Cortex of kidney (tissue), 1 donor: ENCODE data around the gene KIAA1958.

Experiments
- DNase-seq: peaks from one replicate; lab custom pipeline; 2025; lab: John Stamatoyannopoulos, UW

Gene KIAA1958

DNA sequence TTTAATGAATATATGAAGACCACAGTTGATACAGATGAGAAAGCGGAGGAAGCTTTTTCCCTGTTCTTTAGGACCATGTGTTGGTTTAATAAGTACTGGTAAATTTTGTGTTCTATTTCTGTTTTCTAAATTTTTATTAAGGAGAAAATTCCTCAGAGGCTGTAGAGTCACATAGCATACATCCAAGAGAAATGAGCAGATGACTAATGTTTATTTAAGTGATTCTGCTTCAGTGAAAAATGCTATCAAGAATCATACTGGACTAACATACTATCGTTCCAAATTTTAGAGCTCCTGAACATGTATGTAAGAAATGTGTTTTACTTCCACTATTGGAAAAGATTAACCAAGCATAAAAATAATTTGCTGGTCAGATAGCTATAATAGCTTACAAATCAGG, 115.0 kb downstream of the KIAA1958 start:
- no peak for DNase-seq

DNA sequence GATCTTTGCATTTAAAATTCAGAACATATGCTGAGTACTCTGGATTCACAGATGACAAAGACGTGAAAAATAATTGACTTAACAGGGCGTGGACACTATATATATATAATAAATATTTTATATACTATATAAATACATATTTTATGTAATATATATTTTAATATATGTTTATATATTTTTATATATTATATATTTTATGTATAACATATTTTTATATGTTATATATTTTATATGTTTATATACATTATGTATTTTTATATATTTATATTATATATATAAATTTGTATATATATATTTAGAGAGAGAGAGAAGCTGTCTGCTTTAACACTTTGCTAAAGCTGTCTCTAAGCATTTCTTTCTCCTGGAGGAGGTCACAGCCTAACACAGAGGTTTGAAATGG, 118.2 kb downstream of the KIAA1958 start:
- DNase-seq = no peak

DNA sequence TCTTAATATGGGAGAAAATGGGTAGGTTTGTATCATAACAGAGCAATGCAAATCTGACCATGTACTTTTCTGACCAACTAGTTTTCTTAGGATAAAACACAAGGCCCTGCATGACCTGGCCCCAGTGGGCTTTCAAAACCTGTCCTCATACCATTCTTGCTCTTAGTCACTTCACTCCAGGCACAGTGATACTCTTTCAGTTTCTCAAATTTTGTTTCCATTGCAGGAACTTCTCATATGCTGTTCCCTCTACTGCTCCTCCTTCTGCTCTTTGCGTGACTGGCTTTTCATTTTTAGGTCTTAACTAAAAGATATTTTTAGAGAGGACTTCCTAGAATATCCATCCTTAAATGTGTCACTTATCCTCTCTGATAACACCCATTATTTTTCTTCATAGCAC, 118.9 kb downstream of the KIAA1958 start:
- no peak for DNase-seq

DNA sequence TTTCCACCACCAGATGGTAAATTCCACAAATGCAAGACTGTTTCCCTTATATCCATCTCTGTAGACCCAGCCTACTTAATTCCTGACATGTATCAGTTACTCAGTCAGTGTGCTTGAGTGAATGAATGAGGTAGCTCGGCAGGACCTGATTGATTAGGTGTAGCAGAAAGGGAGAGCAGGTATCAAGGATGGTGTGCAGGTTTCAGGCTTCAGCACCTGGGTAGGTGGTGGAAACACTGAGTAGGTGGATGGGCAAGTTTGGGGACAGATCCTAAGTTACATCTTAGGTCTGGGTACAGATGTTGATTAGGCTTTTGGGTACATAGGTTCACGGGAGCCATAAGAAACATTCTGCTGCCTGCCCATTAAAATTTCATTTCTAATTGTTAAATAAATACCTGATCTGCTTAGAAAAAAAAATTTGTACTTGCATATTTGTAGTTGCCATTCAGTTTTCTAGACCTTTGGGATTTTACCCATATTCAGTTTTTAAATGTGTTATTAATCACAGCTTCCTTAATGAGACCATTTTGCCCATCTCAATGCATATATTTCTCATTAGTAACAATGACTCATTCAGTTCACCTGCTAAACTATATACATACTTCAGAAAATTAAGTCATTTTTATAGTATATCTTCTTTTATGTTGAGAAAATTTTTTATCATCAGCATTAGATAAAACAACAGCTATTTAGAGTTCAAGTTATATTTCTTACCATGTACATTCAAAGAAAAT, 119.5 kb downstream of the KIAA1958 start:
- DNase-seq = no peak

- no peak for DNase-seq
These were observed 122.2 kb downstream of the KIAA1958 start for GRCh38 chr9:112608851-112609250.

DNA sequence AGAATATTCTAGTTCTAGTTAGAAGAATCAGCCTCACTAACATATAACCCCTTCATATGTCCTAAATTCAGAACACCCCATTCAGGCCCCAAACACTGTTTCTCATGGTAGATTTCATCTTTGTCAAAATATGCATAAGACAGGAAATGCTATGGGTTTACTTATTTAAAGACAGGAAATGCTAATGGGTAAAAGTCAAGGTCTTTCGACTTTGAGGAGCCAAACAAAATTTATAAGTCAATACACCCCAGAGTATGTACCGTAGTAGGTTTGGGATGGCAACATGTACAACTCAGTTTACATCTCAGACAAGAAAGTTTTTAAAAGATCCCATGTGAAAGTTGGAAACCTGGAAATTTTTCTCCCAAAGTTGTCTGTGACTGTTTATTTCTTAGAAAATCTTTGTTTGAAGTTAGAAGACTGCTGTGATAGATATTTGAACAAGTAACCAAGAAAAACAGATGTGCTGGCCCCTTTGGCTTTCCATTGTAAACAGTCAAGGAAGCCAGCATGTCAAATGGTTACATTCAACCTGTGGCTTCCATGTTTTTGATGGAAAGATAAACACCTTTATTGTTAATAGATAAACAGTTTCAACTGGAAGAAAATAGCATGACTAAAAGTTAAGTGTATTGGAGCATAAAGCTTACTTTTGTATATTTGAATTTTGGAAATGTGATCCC, 129.1 kb downstream of the KIAA1958 start:
- DNase-seq = no peak

- no peak for DNase-seq
These were observed 130.7 kb downstream of the KIAA1958 start for GRCh38 chr9:112617371-112617770.

DNA sequence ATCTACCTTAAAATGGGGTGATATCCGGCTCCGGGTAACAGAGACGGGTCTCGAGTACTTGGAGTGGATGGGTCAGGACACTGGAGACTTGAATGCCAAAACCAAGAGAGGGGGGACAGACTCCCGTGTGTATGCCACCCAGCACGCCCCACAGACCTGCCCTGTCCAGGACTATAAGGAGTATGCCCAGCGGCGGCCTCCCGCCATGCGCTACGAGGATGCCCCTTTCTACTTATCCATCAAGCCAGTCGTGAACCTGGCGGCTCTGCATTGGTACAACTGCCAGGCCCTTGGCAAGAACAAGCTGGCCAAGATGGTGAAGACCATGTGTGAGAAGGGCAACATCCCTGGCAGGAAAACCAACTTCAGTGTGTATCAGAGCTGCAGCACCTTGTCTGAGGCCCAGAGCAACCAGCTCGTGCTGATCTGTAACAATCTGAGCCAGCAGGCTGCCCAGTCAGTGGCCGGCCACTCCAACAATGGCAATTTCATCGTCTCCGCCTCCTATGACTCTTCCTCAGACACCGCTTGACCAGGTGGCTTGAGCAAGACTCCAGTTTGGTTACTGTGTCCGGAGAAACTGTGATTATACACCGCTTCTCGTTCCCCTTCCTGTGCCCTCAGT, 131.9 kb downstream of the KIAA1958 start:
- DNase-seq = no peak

- DNase-seq = no peak
These were observed 133.8 kb downstream of the KIAA1958 start for GRCh38 chr9:112620388-112620787.

- DNase-seq = no peak
These were observed 134.5 kb downstream of the KIAA1958 start for GRCh38 chr9:112621018-112621655.

- DNase-seq = no peak
These were observed 136.6 kb downstream of the KIAA1958 start for GRCh38 chr9:112623198-112623597.

GRCh38 chr9:112624711-112625707, 138.4 kb downstream of the KIAA1958 start:
- DNase-seq = no peak

DNA sequence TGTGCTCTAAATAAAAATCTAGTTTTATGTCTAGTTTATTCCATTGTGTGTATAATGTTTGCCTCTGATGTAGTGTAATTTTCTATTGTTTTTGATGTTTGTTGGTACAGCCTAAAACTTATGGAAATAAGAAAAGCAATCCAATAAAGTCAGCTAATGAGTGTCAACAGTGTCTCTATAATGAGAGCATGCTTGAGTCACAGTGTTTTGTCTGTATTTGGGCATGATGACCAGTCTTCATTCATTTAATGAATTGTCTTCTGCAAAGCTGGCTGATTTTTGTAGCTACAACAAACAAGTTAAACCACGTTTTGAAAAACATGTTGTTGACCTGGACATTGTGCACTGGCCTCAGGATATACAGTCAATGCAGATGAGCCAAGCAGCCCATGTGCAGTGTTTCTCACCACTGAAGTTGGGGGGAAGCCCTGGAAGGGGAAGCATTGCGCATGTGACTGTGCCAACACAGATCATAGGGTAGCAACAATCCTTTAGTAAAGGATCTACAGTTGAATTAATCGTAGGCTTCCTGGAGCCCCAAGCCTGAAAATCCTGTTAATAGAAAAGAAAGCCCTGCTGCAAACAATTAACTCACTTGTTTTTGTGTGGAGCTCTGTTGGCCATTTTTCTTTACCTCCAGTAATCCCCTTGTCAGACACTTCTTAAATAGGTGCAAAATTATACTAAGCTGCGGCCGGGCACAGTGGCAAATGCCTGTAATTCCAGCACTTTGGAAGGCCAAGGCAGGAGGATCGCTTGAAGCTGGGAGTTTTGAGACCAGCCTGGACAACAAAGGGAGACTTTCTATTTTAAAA, 143.3 kb downstream of the KIAA1958 start:
- DNase-seq = no peak

DNA sequence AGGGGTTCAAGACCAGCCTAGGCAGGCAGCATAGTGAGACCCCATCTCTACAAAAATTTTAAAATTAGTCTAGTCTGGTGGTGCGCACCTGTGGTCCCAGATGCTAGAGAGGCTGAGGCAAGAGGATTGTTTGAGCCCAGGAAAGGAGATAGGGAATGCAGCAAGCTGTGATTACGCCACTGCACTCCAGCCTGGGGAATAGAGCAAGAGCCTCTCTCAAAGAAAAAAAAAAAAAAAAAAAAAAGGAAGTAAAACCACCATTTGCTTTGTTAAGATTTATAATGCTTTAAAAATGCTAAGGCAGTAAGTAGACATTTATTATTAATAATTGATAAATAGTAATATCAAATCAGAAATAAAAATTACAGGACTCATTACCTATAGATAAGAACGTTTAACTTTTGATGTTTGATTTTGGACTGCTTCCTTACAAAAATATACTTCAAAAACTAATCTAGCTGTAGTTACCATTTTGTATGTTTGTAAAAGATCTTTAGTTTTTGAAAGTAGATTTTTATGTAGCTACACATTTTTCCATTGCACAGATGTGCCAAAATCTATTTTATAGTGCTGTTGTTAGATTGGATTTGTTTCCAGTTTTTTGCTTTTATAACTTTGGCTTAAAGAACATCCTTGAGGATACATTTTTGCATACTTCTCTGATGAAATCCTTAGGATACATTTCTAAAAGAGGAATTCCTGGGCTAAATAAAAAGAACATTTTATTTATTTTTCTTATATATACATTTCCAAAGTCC, 144.9 kb downstream of the KIAA1958 start:
- DNase-seq = no peak

DNA sequence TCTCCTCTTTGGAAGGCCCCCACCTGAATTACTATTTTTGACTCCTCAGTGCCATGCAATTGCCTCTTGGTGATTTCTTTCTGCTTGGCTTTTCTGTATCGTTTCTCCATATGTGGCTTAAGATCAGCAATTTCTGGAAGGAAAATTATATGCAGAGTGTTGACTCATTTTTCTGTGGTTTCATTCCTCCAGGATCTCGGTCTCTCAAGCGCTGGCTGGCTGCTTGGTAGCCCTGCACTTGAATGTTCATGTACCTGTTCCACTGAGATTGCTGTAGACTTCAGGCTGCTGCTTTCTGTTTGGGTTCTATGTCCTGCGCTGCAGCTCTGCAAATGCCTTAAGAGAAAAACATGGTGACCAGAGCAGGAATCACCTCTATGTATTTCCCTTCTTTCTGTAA, 153.7 kb downstream of the KIAA1958 start:
- no peak for DNase-seq

GRCh38 chr9:112642126-112642525, 155.5 kb downstream of the KIAA1958 start:
- no peak for DNase-seq

DNA sequence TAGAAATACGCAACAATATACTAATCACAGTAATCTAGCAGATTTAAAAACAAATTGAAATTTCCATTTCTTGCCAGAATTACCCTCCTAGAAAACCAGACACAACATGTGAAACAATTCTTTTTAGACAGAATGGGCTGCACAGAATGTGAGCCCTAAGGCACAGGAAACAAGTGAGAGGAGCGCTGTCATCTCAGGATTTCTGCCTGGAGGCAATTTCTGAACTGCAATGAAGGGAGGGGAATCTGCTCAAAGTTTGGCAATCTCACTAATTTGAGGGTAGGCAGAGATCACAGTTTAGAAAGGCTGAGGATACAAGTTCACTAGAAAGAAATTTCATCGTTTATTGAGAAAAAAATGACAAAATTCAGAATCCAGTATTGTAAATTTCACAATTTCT, 161.0 kb downstream of the KIAA1958 start:
- DNase-seq = no peak

DNA sequence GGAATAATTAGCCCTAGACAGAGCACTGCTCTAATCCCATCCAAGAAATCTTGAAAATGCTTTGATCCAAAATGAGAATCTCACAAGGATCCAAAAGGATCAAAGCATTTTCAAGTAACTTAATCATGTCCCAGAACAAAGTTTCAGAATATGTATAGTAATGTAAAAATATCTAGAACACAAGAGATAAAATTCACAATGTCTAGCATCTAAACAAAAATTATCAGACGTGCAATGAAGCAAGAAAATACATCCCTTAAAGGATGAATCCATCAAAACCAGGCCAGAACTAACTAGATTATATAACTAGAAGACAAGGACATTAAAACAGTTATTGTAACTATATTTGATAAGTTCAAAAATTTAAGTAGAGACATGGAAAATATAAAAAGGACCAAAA, 162.0 kb downstream of the KIAA1958 start:
- DNase-seq = no peak

DNA sequence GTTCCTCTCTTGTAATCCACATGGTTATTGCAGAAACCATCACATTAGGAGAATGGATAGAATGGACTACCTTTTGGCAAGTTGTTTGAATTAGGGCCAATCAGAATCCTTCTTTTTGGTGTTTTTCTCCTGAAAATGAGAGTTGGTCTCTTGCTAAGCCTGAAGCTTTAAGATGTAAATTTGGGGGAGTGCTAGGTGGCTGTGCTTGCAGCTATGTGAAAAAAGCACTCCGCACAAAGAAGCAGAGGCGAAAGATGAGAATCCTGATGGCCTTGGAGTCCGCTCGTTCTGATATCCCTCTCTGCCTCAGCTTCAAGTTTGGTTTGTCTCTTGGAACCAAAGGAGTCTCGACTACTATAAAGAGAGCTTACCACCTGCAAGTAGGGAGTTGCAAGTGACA, 167.7 kb downstream of the KIAA1958 start:
- no peak for DNase-seq

DNA sequence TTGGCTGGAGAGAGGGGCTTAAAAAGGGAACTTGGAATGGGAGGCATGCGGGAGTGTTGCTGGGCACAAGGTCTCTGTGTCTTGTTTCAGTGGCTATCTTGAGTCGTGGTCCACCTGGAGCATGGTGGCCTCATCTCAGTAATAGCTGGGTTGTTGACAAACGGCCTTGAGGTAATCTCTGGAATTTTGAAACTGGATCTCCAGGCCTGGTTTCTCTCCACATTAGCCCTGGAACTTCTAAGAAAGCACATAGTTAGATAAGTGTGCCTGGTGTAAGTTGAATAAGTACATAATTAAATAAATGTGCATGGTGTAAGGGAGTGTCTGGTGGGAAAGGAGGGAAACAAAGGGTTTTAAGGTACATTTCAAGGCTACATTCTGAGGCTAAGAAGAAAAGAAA, 169.0 kb downstream of the KIAA1958 start:
- no peak for DNase-seq
